HepG2 (cell line): Measurements from ENCODE around the gene BLVRB. TPM values are rescaled to one million over a fixed set of nuclear protein-coding genes. Genes with fewer than 3 reads are reported as not detected.

Experiments
- BCL6 ChIP-seq: IDR thresholded peaks from 2 replicates; pipeline ENCODE4 v1.6.1; 2016; ENCODE audit warnings: missing genetic modification reagents, missing compliant biosample characterization
- HDAC2 ChIP-seq: sonication (generic); formaldehyde crosslinking; IDR thresholded peaks from 2 replicates; pipeline ENCODE4 v1.4.0; 2020; ENCODE audit warnings: missing genetic modification reagents
- HHEX ChIP-seq: IDR thresholded peaks from 2 replicates; pipeline ENCODE4 v1.6.1; 2016; ENCODE audit warnings: control low read depth
- JUN ChIP-seq: sonication (generic); formaldehyde crosslinking; IDR thresholded peaks from 2 replicates; pipeline ENCODE4 v1.4.0; 2020; ENCODE audit warnings: mild to moderate bottlenecking, missing genetic modification reagents
- MAFF ChIP-seq: IDR thresholded peaks from 2 replicates; pipeline ENCODE4 v1.6.1; 2011; ENCODE audit warnings: low read depth, low read length, improper control_type of control experiment
- PTBP1 ChIP-seq: fragments of 200-400 bp; formaldehyde crosslinking; IDR thresholded peaks from 2 replicates; pipeline ENCODE4 v1.6.1; 2018; ENCODE audit warnings: low read length, low read depth; ENCODE audit not compliant: poor library complexity, severe bottlenecking
- SATB2 ChIP-seq: sonication (generic); formaldehyde crosslinking; IDR thresholded peaks from 2 replicates; pipeline ENCODE4 v1.5.0; 2020; ENCODE audit warnings: missing genetic modification reagents
- SRY ChIP-seq: sonication (generic); formaldehyde crosslinking; IDR thresholded peaks from 2 replicates; pipeline ENCODE4 v1.8.0; 2022; ENCODE audit warnings: mild to moderate bottlenecking, missing genetic modification reagents
- YY1 ChIP-seq: IDR thresholded peaks from 2 replicates; pipeline ENCODE4 v1.6.1; 2011; ENCODE audit warnings: low read length, low read depth, moderate library complexity, mild to moderate bottlenecking; ENCODE audit not compliant: insufficient read depth, insufficient replicate concordance
- ZBTB8A ChIP-seq: sonication (generic); formaldehyde crosslinking; IDR thresholded peaks from 2 replicates; pipeline ENCODE4 v1.4.0; 2020; ENCODE audit warnings: mild to moderate bottlenecking, low read depth, missing genetic modification reagents, borderline replicate concordance
- ZNF335 ChIP-seq: sonication (generic); formaldehyde crosslinking; IDR thresholded peaks from 2 replicates; pipeline ENCODE4 v1.4.0; 2020; ENCODE audit warnings: missing genetic modification reagents
- ZSCAN31 ChIP-seq: sonication (generic); formaldehyde crosslinking; IDR thresholded peaks from 2 replicates; pipeline ENCODE4 v1.5.0; 2020; ENCODE audit warnings: low read depth, mild to moderate bottlenecking, missing genetic modification reagents
- polyA plus RNA-seq, 8 experiments: library from polyadenylated mRNA; depleted of rRNA in 3 of 8; stranded (reverse) in 7 of 8; unstranded in 1 of 8; fragments of >200 nt; fragmentation: Illumina TruSeq in 4 of 8; extraction: Trizol in 4 of 8; gene quantifications; 2 replicates each; pipeline versions ENCODE4 v1.2.1 to v1.2.3, GENCODE V29; 2011 to 2016; ENCODE audit warnings: low read depth in 4 of 8, missing spikeins in 1 of 8, mixed read lengths in 1 of 8; ENCODE audit not compliant: insufficient read depth in 1 of 8
- total RNA-seq, 5 experiments: library from RNA; depleted of rRNA; stranded (reverse); fragments of >200 nt; fragmentation: Illumina TruSeq; extraction: Trizol; gene quantifications; 2 replicates each; pipeline ENCODE4 v1.2.3, GENCODE V29; 2016; ENCODE audit warnings: low read depth in 1 of 5
- TF ChIP-seq, protein P1 (sequence below): sonication (generic); formaldehyde crosslinking; IDR thresholded peaks from 2 replicates; pipeline ENCODE4 v1.4.0; 2020; ENCODE audit warnings: mild to moderate bottlenecking, missing genetic modification reagents
- TF ChIP-seq, protein P2 (sequence below): sonication (generic); formaldehyde crosslinking; IDR thresholded peaks from 2 replicates; pipeline ENCODE4 v1.4.0; 2020; ENCODE audit warnings: missing genetic modification reagents, mild to moderate bottlenecking, borderline replicate concordance
- TF ChIP-seq, protein P3 (sequence below): sonication (generic); formaldehyde crosslinking; IDR thresholded peaks from 2 replicates; pipeline ENCODE4 v1.4.0; 2020; ENCODE audit warnings: missing genetic modification reagents
- TF ChIP-seq, protein P4 (sequence below): sonication (generic); formaldehyde crosslinking; IDR thresholded peaks from 2 replicates; pipeline ENCODE4 v1.4.0; 2020; ENCODE audit warnings: mild to moderate bottlenecking, missing genetic modification reagents
- TF ChIP-seq, protein P5 (sequence below): sonication (generic); formaldehyde crosslinking; IDR thresholded peaks from 2 replicates; pipeline ENCODE4 v1.5.0; 2020; ENCODE audit warnings: mild to moderate bottlenecking, missing genetic modification reagents, moderate library complexity

BLVRB gene
- total and polyA plus RNA-seq, 2 of the 13 experiments (the other 11 are each of a cell fraction or from before 2014, with no cell fraction given), result 25.9 to 51.4 TPM

DNA sequence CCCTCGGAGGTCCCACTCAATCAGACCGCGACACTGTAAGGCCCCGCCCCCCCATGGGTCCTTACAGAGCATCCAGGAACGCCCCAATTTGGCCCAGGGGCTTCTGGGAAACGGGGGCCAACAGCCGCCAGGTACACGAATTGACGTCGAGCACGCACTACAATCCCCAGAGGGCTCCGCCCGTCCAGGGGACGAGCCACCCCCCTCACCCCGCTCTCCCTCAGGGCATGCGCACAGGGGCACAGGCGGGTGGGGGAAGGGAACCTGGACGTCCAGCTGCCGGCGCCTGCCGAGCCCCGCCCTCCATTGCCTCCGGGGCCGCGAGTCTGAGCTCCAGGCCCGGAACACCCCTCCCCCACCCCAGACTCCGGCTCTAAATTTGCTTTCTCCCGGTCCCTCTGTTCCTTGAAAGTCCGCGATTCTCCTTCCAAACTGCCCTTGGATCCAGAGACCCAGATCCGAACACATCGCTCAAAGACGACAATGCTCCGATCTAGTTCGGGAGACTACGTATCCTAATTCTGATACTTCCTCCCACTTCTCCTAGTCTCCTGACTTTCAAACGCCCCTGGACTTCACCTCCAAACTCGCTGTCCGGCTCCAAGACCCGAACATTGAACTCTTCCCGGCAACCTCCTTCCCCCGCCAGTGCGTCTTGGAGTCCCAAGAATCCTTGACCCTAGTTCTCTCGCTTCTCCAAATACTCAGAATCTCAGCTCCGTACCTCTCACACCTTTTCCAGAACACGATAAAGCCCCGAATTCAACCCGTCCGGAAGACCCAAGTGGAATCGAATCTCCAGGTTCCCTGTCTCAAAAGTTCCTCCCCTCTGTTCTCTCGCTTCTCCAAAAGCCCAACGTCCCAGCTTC is 22.2 kb downstream of the BLVRB start (continued):
- TF ChIP-seq, protein P1, sequence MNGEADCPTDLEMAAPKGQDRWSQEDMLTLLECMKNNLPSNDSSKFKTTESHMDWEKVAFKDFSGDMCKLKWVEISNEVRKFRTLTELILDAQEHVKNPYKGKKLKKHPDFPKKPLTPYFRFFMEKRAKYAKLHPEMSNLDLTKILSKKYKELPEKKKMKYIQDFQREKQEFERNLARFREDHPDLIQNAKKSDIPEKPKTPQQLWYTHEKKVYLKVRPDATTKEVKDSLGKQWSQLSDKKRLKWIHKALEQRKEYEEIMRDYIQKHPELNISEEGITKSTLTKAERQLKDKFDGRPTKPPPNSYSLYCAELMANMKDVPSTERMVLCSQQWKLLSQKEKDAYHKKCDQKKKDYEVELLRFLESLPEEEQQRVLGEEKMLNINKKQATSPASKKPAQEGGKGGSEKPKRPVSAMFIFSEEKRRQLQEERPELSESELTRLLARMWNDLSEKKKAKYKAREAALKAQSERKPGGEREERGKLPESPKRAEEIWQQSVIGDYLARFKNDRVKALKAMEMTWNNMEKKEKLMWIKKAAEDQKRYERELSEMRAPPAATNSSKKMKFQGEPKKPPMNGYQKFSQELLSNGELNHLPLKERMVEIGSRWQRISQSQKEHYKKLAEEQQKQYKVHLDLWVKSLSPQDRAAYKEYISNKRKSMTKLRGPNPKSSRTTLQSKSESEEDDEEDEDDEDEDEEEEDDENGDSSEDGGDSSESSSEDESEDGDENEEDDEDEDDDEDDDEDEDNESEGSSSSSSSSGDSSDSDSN (CRISPR knock-in tag), result no peak
- TF ChIP-seq MAFF (no peak), ZBTB8A (no peak), BCL6 (CRISPR knock-in tag) (peak; percentile 40; the same call in 1 of the 2 replicates), ZNF335 (peak; percentile 94), SRY (CRISPR knock-in tag) (no peak), JUN (CRISPR knock-in tag) (no peak), SATB2 (CRISPR knock-in tag) (no peak), ZSCAN31 (no peak), HHEX (no peak), PTBP1 (no peak), HDAC2 (no peak; the same call in 1 of the 2 replicates), YY1 (peak; percentile 80)
- TF ChIP-seq, protein P2, sequence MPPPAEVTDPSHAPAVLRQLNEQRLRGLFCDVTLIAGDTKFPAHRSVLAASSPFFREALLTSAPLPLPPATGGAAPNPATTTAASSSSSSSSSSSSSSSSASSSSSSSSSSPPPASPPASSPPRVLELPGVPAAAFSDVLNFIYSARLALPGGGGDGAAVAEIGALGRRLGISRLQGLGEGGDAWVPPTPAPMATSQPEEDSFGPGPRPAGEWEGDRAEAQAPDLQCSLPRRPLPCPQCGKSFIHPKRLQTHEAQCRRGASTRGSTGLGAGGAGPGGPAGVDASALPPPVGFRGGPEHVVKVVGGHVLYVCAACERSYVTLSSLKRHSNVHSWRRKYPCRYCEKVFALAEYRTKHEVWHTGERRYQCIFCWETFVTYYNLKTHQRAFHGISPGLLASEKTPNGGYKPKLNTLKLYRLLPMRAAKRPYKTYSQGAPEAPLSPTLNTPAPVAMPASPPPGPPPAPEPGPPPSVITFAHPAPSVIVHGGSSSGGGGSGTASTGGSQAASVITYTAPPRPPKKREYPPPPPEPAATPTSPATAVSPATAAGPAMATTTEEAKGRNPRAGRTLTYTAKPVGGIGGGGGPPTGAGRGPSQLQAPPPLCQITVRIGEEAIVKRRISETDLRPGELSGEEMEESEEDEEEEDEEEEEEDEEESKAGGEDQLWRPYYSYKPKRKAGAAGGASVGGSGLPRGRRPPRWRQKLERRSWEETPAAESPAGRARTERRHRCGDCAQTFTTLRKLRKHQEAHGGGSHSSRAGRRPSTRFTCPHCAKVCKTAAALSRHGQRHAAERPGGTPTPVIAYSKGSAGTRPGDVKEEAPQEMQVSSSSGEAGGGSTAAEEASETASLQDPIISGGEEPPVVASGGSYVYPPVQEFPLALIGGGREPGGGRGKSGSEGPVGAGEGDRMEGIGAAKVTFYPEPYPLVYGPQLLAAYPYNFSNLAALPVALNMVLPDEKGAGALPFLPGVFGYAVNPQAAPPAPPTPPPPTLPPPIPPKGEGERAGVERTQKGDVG (CRISPR knock-in tag), result no peak
- TF ChIP-seq, protein P3, sequence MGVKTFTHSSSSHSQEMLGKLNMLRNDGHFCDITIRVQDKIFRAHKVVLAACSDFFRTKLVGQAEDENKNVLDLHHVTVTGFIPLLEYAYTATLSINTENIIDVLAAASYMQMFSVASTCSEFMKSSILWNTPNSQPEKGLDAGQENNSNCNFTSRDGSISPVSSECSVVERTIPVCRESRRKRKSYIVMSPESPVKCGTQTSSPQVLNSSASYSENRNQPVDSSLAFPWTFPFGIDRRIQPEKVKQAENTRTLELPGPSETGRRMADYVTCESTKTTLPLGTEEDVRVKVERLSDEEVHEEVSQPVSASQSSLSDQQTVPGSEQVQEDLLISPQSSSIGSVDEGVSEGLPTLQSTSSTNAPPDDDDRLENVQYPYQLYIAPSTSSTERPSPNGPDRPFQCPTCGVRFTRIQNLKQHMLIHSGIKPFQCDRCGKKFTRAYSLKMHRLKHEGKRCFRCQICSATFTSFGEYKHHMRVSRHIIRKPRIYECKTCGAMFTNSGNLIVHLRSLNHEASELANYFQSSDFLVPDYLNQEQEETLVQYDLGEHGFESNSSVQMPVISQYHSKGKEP (CRISPR knock-in tag), result no peak
- TF ChIP-seq, protein P4, sequence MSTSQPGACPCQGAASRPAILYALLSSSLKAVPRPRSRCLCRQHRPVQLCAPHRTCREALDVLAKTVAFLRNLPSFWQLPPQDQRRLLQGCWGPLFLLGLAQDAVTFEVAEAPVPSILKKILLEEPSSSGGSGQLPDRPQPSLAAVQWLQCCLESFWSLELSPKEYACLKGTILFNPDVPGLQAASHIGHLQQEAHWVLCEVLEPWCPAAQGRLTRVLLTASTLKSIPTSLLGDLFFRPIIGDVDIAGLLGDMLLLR (CRISPR knock-in tag), result no peak; the same call in 1 of the 2 replicates
- TF ChIP-seq, protein P5, sequence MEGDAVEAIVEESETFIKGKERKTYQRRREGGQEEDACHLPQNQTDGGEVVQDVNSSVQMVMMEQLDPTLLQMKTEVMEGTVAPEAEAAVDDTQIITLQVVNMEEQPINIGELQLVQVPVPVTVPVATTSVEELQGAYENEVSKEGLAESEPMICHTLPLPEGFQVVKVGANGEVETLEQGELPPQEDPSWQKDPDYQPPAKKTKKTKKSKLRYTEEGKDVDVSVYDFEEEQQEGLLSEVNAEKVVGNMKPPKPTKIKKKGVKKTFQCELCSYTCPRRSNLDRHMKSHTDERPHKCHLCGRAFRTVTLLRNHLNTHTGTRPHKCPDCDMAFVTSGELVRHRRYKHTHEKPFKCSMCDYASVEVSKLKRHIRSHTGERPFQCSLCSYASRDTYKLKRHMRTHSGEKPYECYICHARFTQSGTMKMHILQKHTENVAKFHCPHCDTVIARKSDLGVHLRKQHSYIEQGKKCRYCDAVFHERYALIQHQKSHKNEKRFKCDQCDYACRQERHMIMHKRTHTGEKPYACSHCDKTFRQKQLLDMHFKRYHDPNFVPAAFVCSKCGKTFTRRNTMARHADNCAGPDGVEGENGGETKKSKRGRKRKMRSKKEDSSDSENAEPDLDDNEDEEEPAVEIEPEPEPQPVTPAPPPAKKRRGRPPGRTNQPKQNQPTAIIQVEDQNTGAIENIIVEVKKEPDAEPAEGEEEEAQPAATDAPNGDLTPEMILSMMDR (CRISPR knock-in tag), result peak; percentile 8; the same call in 1 of the 2 replicates
